Colon (tissue), 2 donors: Measurements from ENCODE around the gene SDK1.

Source experiments
- FAIRE-seq: peaks from 2 replicates; lab custom pipeline; 2012; peaks lifted over from hg19 to GRCh38; lab: Jason Lieb, UNC
- donor health status: control.
- donor health status: control.

Gene SDK1

GRCh38 chr7:4166340-4166739 is 865.3 kb downstream of the SDK1 start:
- no peak for FAIRE-seq

GRCh38 chr7:4166807-4167206 is 865.8 kb downstream of the SDK1 start:
- FAIRE-seq: no peak

GRCh38 chr7:4167385-4167910 is 866.4 kb downstream of the SDK1 start:
- no peak for FAIRE-seq

GRCh38 chr7:4168041-4168440 is 867.0 kb downstream of the SDK1 start:
- no peak for FAIRE-seq

DNA sequence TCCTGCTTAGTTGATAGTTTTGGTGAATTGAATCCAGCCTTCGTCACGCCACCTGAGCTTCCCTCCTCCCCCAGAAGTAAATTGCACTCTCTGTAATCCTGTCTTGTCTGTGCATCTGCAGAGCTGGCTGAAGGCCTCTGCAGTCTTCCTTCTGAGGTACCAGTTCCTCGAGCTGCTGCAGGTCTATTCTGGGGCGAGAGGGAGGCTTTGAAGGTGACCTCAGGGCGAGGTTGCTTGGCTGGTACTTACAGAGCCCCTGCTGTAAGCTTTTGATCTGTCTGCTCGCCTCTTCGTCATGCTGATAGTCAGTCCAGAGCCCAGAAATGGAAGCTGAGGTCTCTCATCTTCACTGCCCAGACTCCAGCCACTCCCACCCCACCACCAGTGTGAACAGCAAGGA is 867.5 kb downstream of the SDK1 start:
- no peak for FAIRE-seq

GRCh38 chr7:4169455-4169854 is 868.4 kb downstream of the SDK1 start:
- FAIRE-seq: no peak

DNA sequence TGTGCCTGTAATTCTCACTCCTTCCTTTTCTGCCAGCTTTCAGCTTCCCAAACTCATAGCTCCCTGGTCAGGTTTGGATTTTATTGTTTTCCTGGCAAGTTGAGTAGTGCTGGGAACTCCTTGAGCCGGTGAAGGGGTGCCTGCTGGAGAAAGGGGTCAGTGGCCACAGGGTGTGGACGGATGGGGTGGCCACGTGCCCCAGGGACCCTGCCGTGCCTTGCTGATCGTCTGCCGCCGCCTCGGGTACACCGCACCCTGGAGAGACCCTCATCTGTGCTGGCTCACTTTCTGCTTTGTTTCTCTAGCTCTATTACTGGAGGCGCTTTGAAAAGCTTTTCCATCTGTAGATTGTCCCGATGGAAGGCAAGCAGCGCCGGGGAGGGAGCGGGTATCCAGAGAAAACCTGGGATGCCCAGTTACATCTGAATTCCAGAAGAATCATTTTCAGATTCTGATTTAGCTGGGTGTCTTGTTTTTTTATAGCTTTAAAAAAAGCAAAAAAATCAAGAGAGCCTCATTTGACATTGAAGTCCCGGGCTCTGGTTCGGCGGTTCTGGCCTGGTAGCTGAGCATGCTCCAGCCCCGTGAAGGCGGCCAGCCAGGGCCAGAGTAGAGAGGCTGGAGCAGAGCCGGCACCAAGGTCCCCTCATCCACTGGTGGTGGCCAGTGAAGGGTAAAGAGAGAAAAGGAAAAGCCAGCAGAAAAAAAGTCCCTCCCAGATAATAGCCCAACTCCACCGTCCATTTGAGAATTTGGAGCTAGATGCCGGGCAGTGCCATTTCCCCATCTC is 870.1 kb downstream of the SDK1 start:
- no peak for FAIRE-seq

DNA sequence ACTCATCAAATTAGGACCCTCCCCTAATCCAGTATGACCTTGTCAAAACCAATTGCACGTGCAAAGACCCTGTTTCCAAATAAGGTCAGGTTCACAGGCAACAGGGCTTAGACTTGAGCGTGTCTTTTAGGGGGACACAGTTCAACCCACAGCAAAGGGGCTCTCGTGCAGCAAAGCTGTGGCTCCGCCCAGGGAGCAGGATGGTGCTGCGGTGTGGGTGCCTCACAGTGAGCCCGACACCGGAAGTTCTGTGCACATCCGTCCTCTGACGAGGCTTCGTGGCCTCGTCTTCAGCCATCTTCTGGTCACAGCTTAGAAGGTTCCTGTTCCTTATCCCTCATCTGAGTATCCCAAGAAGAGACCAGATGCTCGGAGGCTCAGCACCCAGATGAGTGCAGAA is 871.8 kb downstream of the SDK1 start:
- FAIRE-seq: no peak

DNA sequence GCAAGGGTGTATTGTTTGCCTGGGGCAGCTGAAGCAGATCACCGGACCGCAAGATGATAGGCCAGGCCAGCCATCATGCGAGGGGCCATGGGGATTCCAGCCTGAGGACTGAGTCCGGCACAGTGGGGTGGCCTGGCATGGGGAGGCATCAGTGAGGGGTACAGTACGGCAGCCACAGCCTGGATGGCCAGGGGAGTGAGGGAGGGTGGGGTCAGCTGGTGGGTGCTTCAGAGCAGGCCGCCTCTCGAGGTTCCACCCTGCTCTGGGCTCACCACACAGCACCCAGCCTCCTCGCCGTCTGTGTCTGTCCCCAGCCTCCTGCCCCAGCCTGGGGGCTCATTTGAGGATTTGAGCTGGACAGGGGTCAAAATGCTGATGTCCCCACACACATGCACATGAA is 872.6 kb downstream of the SDK1 start:
- FAIRE-seq: no peak

- no peak for FAIRE-seq
Measured at GRCh38 chr7:4174016-4174415, 873.0 kb downstream of the SDK1 start.

DNA sequence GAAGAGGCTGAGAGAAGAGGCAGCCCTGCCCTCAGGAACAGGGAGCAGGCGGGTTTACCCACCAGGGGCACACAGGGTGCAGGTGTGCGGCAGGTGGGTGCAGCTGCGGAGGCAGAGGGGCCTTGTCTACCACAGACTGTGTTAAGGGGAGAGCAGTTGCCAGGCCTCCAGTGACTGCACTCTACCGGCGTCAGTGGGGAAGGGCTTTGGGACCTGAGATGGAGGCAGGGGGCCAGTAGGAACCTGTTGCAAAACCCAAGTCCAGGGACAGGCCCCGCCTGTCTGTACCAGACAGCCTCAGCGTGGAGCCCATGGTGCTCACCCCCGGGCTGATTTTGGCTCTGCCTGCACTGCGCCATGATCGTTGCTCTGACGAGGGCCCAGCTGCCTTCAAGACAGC is 873.4 kb downstream of the SDK1 start:
- no peak for FAIRE-seq

- FAIRE-seq: no peak
Measured at GRCh38 chr7:4174884-4175283, 873.8 kb downstream of the SDK1 start.

- no peak for FAIRE-seq
Measured at GRCh38 chr7:4175346-4175973, 874.4 kb downstream of the SDK1 start.

GRCh38 chr7:4177001-4177400 is 875.9 kb downstream of the SDK1 start:
- no peak for FAIRE-seq

DNA sequence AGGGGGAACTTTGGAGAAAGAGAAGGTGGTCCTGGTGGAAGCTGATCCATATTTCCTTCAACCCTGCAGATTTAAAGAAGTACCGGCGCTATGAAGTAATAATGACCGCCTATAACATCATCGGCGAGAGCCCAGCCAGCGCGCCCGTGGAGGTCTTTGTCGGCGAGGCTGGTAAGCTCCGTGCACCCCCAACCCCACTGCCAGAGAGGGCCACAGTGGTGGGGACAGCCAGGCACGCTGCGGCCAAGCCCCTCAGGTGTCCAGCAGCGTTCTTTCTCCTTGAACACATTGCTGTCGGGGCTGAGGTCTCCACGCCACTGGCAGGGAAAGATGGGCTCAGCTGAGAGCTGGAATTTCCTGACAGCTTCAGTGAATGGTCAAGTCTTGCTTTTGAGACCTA is 877.4 kb downstream of the SDK1 start:
- FAIRE-seq: no peak

- no peak for FAIRE-seq
Measured at GRCh38 chr7:4178916-4179687, 878.0 kb downstream of the SDK1 start.

DNA sequence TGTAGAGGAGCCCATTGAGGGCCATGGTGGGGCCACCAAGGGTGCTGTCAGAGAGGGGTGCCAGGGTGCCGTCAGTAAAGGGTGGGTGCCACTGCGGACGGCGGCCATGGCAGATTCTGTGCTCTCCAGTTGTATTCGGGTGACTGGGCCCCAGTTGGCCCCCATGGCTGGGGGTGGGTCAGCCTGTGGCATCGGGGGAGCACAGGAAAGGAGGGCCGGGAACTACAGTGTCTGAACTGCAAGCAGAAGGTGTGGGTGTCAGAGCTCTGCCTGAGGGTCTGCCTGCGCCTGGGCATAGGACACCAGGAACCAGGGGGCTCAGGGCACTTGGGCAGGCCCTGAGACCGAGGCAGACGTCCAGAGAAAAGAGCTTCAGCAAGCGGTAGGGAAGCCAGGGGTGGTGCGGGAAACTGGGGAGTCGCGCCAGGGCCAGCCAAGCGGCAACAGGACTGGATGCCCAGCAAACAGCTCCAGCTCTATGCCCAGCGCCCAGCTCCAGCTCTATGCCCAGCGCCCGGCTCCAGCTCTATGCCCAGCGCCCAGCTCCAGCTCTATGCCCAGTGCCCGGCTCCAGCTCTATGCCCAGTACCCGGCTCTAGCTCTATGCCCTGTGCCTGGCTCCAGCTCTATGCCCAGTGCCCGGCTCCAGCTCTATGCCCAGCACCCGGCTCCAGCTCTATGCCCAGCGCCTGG is 878.8 kb downstream of the SDK1 start:
- no peak for FAIRE-seq

DNA sequence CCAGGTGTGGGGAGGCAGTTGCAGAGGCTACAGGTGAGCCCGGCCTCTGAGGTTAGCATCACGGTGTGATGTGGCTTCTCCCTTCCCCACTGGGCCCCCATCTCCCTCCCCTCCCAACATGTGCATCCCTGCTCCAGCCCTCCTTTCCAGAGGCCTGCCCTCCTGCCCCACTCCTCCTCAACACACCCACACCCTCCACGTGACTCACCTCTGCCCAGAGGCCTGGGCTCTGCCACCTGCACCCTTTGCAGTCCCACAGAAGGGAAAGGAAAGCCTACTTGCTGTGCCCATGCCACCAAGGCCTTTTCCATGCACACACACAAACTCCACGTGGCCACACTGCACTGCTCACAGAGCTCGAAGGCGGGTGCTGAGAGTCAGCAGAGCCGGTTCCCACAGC is 880.4 kb downstream of the SDK1 start:
- no peak for FAIRE-seq

- no peak for FAIRE-seq
Measured at GRCh38 chr7:4182605-4183300, 881.7 kb downstream of the SDK1 start.

DNA sequence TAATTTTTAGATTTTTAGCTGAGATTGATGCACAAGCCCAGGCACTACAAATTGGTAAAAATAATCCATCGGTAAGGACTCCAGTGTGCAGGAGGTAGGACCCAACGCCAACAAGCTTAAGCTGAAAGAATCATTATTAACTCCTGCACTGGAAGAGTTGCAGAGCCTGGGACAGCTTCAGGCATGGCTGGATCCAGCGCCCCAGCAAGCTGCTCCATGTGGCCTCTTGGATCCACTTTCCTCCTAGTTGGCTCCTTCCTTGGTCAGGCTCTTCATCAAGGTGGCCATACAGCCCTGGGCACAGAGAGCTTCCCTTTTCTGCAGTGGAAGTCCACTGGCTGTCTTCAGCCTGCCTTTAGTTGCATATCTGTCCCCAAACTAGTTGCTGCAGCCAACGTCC is 883.6 kb downstream of the SDK1 start:
- FAIRE-seq: no peak

- no peak for FAIRE-seq
Measured at GRCh38 chr7:4185136-4185535, 884.1 kb downstream of the SDK1 start.
